CD4-positive, alpha-beta T cell treated with Interleukin-6 for 4 hours (primary cell): ENCODE results near the gene FRMD4A.
A peak's percentile ranks its signal among the peaks of the same experiment; 100 is the strongest.

Experiments used
- DNase-seq: peaks from one replicate; pipeline ENCODE4 v3.0.0-alpha.2; 2020; ENCODE audit warnings: mixed read lengths

Gene FRMD4A

GRCh38 chr10:14004536-14004935, 326.2 kb downstream of the FRMD4A start:
- DNase-seq: no peak

DNA sequence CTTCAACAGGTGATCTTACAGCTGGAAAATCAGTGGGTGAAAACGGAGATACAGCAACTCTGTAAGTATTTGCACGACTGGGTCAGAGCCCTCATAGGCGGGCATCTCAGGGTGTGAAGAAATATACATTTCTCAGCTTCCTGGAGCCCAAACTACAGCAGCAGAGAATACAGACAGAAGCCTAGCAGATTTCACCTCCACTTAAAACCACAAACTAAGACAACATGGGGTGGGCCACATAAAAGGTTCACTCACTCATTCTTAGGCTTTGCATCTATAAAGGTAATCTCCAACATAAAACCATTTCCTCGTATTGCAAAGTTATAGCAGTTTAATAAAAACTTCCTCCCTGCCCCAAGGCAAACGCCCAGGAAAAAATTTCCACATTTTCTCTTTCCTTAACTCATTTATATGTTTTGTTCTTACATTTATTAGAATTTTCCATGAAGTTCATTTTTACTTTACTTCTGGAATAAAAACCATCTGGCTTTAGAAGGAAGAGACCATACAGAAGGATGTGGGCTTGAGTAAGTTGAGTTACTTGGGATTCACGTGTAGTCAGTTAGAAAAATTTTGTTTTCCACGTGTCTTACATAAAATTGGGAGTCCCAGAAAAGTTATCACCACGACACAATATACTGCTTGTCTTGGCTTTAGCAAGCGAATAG, 327.1 kb downstream of the FRMD4A start:
- DNase-seq: peak; percentile 25

- DNase-seq: no peak
Measured at GRCh38 chr10:14001298-14002040, 329.3 kb downstream of the FRMD4A start.

DNA sequence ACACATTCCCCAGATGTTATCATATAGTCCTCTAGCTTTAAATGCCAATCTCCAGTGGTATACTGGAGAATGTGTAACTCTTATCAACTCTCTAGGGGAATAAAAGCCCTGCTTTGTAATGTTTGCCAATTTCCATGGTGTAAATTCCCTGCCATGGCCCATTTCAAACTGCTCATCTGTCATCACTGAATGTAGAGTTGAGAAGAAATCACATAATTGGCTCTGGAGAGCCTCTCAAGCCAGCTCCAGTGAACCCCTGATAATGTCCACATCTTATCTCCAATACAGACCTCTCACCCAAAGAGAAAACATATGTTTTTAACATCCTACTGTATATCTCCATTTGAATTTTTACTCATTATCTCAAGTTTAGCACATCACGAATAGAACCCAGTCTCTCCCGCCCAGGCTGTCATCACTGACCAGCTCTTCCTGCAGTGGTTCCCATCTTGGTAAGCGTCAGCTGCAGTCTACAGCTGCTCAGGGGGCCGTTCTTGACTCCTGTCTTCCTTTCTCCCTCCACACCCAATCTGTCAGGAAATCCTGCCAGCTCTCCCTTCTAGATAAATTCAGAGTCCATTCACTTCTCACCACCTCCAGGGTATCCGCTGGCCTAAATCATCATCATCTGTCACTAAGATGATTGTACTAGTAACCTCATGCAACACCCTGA, 332.4 kb downstream of the FRMD4A start:
- DNase-seq: no peak

- no peak for DNase-seq
Measured at GRCh38 chr10:13997650-13998049, 333.1 kb downstream of the FRMD4A start.

DNA sequence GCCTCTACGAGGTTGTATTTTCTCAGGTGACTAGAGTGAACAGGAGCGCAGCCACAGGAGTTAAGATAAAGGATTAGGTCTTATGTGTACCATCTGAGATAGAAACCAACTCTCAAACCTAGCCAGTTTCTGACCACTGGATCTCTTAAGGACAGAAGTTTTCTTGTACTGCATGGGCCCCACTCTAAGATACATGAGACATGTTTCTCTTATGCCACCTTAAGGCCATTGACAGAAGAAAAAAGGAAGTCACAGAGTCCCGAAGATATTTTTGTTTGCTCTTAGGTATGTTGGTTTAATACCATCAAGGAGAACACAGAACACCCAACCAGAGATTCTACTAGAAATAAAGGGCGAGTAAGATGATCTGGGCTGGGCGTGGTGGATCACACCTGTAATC, 335.8 kb downstream of the FRMD4A start:
- DNase-seq: no peak

DNA sequence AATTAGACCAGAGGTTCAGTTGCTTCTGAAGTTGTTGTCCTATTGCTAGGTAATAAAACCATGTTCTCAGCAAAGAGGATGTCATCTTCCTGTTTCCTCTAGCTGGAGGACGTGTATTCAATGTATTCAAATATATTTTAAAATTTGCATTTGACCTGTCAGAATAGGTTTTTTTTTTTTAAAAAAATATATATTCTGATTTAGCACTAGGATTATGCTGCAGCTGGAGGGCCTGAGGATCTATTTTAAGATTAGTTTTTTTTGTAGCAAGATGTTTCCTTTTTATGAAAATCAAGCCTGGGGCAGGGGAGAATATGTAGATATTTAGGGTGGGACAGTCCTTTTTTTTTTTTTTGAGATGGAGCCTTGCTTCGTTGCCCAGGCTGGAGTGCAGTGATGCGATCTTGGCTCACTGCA, 337.0 kb downstream of the FRMD4A start:
- DNase-seq: no peak

DNA sequence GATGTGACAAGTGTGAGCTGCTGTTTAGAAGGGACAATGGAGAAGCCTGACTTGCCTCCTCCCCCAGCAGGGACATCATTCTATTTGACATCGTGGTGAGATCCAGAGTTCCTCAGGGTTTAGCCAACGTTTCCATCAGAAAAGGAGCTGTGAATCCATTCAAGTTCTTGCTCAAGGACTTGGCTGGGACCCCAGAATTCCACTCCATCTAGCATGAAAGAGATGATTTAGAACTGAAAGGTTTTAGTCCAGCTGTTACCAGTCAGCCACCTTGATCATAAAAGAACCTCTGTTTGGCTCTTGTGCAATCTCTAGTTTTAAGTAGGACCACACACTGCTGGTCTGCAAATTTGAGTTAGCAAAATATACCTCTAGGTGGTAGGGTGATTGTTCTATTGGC, 337.6 kb downstream of the FRMD4A start:
- no peak for DNase-seq

DNA sequence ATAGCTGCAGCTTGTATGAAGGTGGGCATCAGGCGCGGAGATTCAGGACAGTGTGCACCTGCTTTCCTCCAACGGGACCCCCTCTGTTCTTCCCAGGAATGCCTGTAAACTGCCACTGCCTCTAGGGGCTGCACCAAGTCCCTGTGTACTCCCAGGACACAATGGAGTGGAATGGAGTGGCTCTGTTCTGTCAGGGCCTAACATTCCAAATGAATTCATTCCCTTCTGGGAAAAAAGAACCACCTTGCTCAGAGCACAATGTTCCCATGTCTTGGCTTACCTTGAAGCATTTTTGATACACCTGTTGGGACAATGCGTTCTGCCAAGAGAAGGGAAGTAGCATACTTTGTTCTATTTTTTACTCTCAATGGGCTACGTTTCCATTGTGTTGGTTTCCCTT, 339.4 kb downstream of the FRMD4A start:
- no peak for DNase-seq

GRCh38 chr10:13990946-13991345, 339.8 kb downstream of the FRMD4A start:
- no peak for DNase-seq

- DNase-seq: no peak
Measured at GRCh38 chr10:13990392-13990805, 340.3 kb downstream of the FRMD4A start.

- DNase-seq: no peak
Measured at GRCh38 chr10:13989616-13990015, 341.1 kb downstream of the FRMD4A start.

DNA sequence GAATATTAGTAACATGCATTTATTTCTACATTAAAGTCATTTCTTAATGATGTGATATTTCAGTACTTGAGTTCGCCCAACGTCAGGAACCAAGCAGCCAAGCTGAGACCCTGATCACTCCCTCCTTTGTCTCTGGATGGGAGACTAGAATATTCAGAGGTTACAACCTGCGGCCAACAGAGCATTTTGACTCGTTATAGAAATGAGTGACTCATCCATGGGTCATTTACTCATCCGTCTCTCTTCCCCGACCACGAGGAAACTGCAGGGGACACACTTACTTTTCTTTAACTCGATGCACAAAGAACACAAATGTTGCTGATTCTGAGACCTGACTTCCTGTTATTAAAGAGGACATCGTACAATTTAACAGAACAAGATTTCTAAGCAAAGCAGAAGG, 343.3 kb downstream of the FRMD4A start:
- DNase-seq: no peak

DNA sequence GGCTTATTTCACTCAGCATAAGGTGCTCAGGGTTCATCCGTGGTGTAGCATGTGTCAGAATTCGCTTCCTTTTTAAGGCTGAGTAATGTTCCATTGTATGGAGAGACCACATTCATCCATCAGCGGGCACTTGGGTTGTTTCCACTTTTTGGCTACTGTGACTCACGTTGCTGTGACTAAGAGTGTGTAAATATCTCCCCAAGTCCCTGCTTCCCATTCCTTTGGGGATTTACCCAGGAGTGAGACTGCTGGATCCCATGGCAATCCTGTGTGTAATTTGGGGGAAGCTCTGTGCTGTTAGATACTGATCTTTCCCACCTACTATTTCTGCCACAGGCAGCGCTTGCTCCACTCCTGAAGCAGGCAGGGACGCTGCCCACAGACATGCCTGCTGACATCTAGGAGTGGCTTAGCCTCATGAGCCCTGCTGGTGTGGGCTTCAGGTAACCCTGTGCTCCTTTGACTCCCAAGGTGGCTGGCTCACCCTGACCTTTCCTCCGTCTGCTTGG, 346.0 kb downstream of the FRMD4A start:
- DNase-seq: no peak

GRCh38 chr10:13983035-13983434, 347.7 kb downstream of the FRMD4A start:
- no peak for DNase-seq

GRCh38 chr10:13978533-13979115, 352.1 kb downstream of the FRMD4A start:
- DNase-seq: no peak

- no peak for DNase-seq
Measured at GRCh38 chr10:13977861-13978532, 352.7 kb downstream of the FRMD4A start.

DNA sequence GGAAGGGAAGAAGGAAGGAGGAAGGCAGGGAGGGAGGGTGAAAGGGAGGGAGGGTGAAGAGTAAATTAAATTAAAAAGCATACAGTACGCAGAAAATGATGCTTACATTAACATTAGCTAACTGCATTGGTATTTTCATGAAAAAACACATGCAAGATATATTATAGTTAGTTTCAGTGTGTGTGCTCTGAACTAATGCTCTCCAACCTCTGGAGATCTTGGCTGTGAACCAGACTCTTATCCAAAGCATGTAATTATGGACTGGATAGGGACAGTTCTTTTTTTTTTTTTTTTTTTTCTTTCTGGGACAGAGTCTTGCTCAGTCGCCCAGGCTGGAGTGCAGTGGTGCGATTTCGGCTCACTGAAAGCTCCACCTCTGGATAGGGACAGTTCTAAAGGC, 357.0 kb downstream of the FRMD4A start:
- no peak for DNase-seq

GRCh38 chr10:13972609-13973008, 358.1 kb downstream of the FRMD4A start:
- no peak for DNase-seq

GRCh38 chr10:13971601-13972475, 358.9 kb downstream of the FRMD4A start:
- DNase-seq: no peak

DNA sequence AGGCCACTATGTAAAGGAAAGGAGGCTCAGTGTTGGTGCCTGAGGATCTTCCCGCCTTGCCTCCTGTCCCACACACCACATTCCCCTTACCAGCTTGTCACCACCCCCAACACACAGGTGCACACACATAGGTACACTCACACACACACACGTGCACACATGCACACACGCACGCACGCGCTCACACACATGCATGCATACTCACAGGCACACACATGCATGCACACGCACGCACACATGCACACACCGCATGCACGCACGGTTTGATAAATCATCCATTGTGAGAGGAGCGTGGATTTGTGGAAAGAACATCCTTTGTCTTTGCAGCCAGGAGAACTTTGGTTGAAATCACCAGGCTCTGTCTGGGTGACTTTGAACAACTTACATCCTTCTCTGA, 359.8 kb downstream of the FRMD4A start:
- DNase-seq: no peak
